Ammon's horn (tissue), 1 donor: ENCODE data around the gene TRIM71.
"Not testable (repeated sequence)": the region's sequence is repeated elsewhere in the genome, so short reads cannot be mapped to it uniquely, and the experiment has no call there.

Experiments used
- DNase-seq: peaks from one replicate; pipeline ENCODE4 v3.0.0-alpha.2; 2016; ENCODE audit warnings: low spot score

TRIM71 gene

DNA sequence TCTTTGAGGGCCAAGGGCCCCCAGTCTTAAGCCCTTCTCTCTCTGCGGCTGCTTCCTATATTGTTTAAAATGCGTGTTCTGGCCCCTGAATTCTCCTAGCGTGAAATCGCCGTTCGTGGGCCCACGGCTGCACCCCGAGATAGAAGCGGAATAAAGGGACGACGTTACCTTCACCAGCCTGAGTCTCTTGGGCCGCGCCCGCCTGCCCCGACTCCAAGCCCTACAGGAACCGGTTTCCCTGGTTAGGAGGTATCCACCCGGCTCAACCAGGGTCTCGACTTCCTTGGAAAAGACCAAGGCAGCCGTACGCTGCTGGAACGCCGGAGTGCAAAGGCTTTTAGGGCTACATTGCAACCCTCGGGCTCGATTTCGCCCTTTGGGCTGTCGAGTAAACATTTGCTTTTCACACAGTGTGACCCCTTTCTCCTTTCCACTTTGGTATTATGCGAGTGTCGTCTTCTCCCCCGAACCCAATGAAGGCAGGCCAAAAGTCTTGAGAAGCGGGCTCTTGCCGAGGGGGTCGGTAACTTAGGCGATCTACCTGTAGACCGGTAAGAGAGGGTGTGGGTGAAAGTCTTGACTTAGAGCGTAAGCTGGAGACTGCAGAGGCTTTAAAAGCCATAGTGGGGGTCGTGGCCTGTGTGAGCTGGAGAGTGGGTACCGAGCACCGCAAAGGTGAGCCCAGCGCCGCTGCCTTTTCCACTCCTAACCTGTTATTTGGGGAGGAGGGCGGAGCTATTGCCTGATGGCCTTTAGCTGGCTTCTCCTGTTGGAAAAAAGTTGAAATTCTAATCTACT is 2.0 kb downstream of the TRIM71 start:
- DNase-seq: no peak

GRCh38 chr3:32820430-32820829 is 2.6 kb downstream of the TRIM71 start:
- DNase-seq: no peak

GRCh38 chr3:32820971-32821685 is 3.3 kb downstream of the TRIM71 start:
- DNase-seq: no peak

- no peak for DNase-seq
These were observed 4.0 kb downstream of the TRIM71 start for GRCh38 chr3:32821686-32822296.

GRCh38 chr3:32822609-32823498 is 5.1 kb downstream of the TRIM71 start:
- no peak for DNase-seq

DNA sequence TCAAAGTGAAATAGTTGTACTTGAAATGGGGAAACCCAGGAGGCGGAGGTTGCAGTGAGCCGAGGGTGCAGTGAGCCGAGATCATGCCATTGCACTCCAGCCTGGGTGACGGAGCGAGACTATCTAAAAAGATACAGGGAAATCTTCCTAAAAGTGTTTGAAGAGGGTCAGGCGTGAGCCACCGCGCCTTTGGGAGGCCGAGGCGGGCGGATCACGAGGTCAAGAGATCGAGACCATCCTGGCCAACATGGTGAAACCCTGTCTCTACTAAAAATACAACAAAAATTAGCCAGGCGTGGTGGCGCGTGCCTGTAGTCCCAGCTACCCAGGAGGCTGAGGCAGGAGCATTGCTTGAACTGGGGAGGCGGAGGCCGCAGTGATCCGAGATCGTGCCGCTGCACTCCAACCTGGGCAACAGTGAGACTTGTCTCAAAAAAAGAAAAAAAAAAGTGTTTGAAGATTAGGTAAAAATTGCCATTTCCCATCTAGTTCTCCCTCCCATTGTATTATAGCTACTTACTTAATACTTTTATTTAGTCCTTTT is 5.9 kb downstream of the TRIM71 start:
- not testable (repeated sequence) for DNase-seq

- DNase-seq: no peak
These were observed 8.0 kb downstream of the TRIM71 start for GRCh38 chr3:32825601-32826375.

DNA sequence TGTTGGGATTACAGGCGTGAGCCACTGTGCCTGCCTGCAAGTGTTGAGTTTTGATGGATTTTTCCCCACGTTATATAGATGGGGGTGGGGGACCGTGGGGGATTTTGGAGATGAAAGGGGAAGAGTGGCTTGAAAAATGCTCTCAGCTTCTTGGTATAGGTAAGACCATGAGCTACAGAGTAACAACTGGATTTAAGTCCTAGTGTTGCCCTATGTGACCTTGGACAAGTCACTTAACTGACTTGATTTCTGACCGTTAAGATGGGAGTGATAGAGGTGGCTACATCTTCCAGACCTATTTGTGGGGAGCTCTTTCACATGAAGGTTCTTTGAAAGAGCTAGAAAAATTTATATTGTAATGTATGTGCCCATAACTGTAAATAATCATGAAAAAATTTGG is 13.3 kb downstream of the TRIM71 start:
- DNase-seq: no peak

- no peak for DNase-seq
These were observed 14.0 kb downstream of the TRIM71 start for GRCh38 chr3:32831791-32832190.

DNA sequence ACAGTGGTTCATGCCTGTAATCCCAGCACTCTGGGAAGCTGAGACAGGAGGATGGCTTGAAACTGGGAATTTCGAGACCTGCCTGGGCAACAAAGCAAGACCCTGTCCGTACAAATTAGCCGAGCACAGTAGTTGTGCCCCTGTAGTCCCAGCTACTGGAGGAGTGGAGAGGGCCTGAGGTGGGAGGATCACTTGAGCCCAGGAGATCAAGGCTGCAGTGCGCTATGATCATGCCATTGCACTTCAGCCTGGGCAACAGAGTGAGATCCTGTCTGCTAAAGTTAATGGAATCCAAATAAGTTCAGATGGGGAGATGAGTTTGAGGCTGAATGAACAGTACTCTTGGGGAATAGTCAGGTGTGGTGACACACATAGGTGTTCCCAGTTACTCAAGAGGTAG is 14.4 kb downstream of the TRIM71 start:
- DNase-seq: no peak

DNA sequence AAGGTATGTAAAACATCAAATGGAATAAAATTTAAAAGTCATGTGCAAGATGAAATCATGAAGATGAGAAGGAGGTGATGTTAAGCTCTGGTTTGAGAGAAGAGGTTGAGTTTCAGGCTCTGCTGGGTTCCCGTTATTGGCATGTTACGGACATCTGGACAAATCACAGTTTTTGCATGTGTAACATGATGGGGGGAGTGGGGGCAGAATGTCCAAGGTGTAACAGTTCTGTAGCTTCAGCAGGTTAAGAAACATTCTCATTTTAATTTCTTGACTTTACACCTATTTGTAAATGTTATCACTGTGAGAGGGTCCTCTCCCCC is 17.2 kb downstream of the TRIM71 start:
- DNase-seq: no peak

GRCh38 chr3:32835961-32836360 is 18.2 kb downstream of the TRIM71 start:
- no peak for DNase-seq

DNA sequence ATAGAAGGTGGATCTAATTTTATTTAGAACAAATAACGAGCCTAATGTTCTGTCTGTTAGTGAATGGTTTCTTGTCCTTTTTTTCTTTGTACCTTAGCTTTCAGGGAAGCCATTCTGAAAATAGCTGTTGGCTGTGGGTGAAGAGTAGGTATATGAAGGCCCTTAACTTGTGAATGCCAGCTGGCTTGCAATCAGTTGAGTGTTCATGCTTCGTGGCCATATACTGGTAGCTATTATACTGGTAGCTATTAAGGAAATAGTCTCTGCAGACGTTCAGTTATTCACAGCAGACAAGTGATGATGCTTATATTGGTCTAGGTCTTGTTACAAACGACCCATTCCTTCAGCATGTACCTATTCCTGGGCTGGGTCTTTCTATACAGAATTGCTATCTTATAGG is 18.8 kb downstream of the TRIM71 start:
- no peak for DNase-seq

- DNase-seq: no peak
These were observed 19.6 kb downstream of the TRIM71 start for GRCh38 chr3:32837366-32837765.

DNA sequence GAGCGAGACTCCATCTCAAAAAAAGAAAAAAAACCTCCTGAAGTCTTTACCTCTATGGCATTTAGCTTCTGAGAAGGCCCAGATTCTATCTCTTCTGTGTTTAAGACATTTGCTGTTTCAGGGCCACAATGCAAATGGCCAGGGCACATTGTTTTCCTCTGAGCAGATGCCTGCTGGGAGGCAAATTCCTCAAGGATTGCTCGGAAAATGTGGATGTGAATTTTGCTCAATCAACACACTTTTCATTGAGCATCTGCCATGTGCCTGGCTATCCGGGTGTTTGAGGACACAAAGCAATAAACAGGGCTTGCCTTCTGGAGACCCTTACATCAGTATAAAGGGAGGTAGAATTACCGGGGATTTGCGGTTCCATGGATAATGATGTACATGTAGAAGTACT is 20.0 kb downstream of the TRIM71 start:
- DNase-seq: no peak

DNA sequence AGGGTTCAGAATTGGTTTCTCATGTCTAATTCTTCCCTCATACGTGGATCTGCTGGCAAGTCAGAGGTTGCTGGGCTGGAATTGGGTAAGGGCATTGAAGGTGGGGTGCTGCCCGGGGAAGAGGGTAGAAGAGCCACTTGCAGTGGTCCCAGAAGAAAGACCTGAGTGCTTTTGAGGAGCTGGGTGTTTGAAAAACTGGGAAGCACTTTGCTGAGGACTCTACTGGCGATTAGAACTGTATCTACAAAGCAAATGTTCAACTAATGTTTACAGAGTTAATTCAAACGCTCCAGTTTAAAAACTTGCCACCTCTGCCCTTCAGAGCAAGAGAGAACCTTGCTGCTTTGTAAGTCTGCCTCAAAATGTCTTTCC is 21.9 kb downstream of the TRIM71 start:
- no peak for DNase-seq

DNA sequence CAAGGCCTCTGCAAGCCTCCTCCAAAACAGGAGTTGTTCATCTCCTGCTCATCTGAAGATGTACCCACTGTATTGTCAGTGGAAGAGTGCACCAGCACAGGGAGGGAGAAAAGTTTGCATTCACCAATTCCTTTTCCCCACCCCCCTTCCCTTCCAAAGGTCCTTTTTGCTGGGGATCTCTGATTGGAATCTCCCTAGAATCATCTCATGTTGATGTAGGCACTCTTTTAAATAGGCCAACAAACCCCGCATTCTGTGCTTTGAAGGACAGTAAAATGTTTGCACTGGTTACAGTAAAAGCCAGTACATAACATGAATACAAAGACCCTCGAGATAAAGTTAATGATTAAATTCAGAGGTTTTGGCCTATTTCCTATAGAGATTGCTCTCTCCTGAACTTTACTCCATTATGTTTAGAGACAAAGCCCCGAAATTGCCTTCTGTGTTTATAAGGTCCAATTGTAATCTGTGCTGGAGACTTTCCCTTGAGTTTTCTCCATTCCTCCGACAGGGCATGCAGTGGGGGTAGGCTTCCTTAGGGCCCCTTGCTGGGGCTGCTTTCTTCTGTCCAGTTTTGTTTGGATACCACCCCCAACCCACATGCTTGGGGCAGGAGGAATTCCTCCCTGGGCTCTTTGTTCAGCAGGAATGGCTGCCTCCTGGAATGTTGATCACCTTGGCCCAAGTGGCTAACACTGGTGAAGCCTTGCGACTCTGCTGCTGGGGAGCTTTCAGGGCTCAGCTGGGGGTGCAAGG is 22.5 kb downstream of the TRIM71 start:
- no peak for DNase-seq

DNA sequence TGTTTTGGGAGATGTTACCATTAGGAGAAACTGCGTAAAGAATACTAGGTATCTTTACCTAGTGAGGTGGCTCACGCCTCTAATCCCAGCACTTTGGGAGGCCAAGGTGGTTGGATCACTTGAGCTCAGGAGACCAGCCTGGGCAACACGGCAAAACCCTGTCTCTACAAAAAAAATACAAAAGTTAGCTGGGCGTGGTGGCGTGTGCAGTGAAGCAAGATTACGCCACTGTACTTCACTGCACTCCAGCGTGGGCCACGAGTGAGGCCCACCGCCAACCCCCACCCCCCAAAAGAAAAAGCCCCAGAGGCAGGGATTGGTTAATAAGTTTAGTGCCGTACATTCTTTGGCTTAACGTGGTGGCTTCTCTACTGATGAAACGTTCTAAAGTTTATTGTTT is 23.5 kb downstream of the TRIM71 start:
- no peak for DNase-seq

GRCh38 chr3:32841867-32842470 is 24.2 kb downstream of the TRIM71 start:
- DNase-seq: no peak

GRCh38 chr3:32842531-32842931 is 24.7 kb downstream of the TRIM71 start:
- no peak for DNase-seq
